ENCODE data around the gene SPPL2B.
"Not testable (repeated sequence)": the region's sequence is repeated elsewhere in the genome, so short reads cannot be mapped to it uniquely, and the experiment has no call there.

The SPPL2B gene

GRCh38 chr19:2343289-2343982 lies 15.0 kb downstream of the SPPL2B start:
- no peak overlapping the region for H3K4me3 ChIP-seq (ENCODE audit: low read depth, low read length)
- DNase-seq (ENCODE audit: low read depth): no peak
- TF ChIP-seq CTCF (IDR thresholded peaks at IDR 0.05; ENCODE audit: low read depth, low read length, missing control alignments): no peak

GRCh38 chr19:2344381-2344870 lies 15.9 kb downstream of the SPPL2B start:
- no peak overlapping the region for H3K4me3 ChIP-seq (ENCODE audit: low read depth, low read length)
- TF ChIP-seq CTCF (IDR thresholded peaks at IDR 0.05; ENCODE audit: low read depth, low read length, missing control alignments): no peak
- no peak for DNase-seq (ENCODE audit: low read depth)

GRCh38 chr19:2345076-2345475 lies 16.6 kb downstream of the SPPL2B start:
- no peak for DNase-seq (ENCODE audit: low read depth)
- TF ChIP-seq CTCF (IDR thresholded peaks at IDR 0.05; ENCODE audit: low read depth, low read length, missing control alignments): no peak
- H3K4me3 ChIP-seq (ENCODE audit: low read depth, low read length): no peak overlapping the region

GRCh38 chr19:2345794-2346663 lies 17.5 kb downstream of the SPPL2B start:
- H3K4me3 ChIP-seq (ENCODE audit: low read depth, low read length): no peak overlapping the region
- TF ChIP-seq CTCF (IDR thresholded peaks at IDR 0.05; ENCODE audit: low read depth, low read length, missing control alignments): no peak
- DNase-seq (ENCODE audit: low read depth): no peak

- not testable (repeated sequence) for DNase-seq (ENCODE audit: low read depth); H3K4me3 ChIP-seq (ENCODE audit: low read depth, low read length)
Observed at GRCh38 chr19:2349818-2350217, 21.3 kb downstream of the SPPL2B start.

GRCh38 chr19:2350656-2351055 lies 22.2 kb downstream of the SPPL2B start:
- DNase-seq (ENCODE audit: low read depth): no peak
- TF ChIP-seq CTCF (IDR thresholded peaks at IDR 0.05; ENCODE audit: low read depth, low read length, missing control alignments): no peak

GRCh38 chr19:2351591-2351990 lies 23.1 kb downstream of the SPPL2B start:
- H3K4me3 ChIP-seq (ENCODE audit: low read depth, low read length): no peak overlapping the region
- no peak for TF ChIP-seq CTCF (IDR thresholded peaks at IDR 0.05; ENCODE audit: low read depth, low read length, missing control alignments)
- DNase-seq (ENCODE audit: low read depth): no peak

More at GRCh38 chr19:2350656-2351055, 22.2 kb downstream of the SPPL2B start:
- H3K4me3 ChIP-seq (ENCODE audit: low read depth, low read length): no peak overlapping the region

All from GM12864 (cell line).